Measurements from ENCODE around the gene CNTNAP5.

The CNTNAP5 gene

DNA sequence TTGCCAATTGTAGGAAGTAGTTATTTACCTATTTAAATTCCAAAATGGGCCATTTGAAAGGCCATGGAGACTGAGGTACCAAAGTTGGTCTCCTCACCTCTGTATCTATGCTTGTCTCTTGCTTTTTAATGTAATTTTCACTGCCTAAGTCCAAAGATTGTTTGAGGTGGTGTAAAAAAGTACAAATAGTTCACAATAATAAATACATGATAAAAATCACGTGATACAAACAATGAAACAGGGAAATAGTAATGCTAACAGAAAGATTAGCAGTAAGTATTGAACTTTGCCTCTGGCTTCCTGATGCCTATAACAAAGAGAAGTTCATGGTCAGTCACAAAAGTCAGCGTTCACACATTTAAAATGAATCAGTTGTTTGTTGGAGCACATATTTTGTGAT lies 67.6 kb downstream of the CNTNAP5 start:
- H3K27me3 ChIP-seq (replicated peaks; ENCODE audit: control insufficient read depth, insufficient read depth, low read length, poor library complexity, severe bottlenecking), result no peaks in the 10 kb centered on the region
- no peak overlapping the region for H3K4me3 ChIP-seq (ENCODE audit: insufficient read depth, low read depth, low read length, poor library complexity, severe bottlenecking)
- H3K27ac ChIP-seq (ENCODE audit: insufficient read depth, low read length, poor library complexity, severe bottlenecking), result no peak overlapping the region
- no peaks in the 10 kb centered on the region for H3K4me1 ChIP-seq (ENCODE audit: control insufficient read depth, insufficient read depth, low read length, poor library complexity, severe bottlenecking)
- no peaks in the 10 kb centered on the region for H3K9me3 ChIP-seq (ENCODE audit: control insufficient read depth, low read length)
- no peak for DNase-seq
- no peaks in the 10 kb centered on the region for H3K36me3 ChIP-seq (ENCODE audit: control insufficient read depth, insufficient read depth, low read length)

DNA sequence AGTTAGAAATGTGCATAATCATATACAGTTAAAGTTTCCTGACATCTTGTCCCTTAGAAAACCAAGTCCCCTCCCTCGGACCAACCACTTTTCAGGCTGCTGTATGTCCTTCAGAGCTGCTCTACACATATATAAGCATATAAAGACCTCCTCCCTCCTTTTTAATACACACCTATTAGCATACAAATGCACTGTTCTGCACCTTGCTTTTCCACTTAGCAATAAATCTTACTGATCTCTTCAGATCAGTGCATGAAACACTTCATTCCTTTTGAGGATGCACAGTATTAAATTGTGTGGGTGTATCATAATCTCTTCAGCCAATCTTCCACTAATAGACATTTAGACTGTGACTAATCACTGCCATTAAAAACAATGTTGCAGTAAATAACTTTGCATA lies 79.8 kb downstream of the CNTNAP5 start:
- Histone ChIP-seq H3K4me3 (ENCODE audit: insufficient read depth, low read depth, low read length, poor library complexity, severe bottlenecking) (no peak overlapping the region), H3K4me1 (ENCODE audit: control insufficient read depth, insufficient read depth, low read length, poor library complexity, severe bottlenecking) (no peaks in the 10 kb centered on the region), H3K9me3 (ENCODE audit: control insufficient read depth, low read length) (no peaks in the 10 kb centered on the region), H3K36me3 (ENCODE audit: control insufficient read depth, insufficient read depth, low read length) (no peaks in the 10 kb centered on the region), H3K27ac (ENCODE audit: insufficient read depth, low read length, poor library complexity, severe bottlenecking) (no peak overlapping the region), H3K27me3 (replicated peaks; ENCODE audit: control insufficient read depth, insufficient read depth, low read length, poor library complexity, severe bottlenecking) (no peaks in the 10 kb centered on the region)
- no peak for DNase-seq

DNA sequence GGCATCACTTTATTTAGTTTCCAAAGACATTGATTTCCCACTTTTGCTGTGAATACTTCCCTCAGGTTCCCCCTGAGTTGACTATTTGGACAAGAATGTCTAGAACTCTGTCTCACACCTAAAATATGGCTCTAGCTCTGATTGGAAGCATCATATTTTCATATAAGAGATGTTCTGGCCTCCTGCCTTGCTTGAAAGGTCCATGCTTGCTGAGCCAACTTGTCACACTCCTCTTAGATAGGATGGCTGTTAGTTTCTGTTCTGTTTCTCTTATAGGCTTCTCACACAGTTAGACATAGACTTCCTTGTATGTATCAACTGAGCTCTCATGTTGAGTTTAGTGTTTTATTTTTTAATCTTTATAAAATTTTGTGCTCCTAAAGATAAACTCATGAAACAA lies 87.1 kb downstream of the CNTNAP5 start:
- no peaks in the 10 kb centered on the region for H3K27me3 ChIP-seq (replicated peaks; ENCODE audit: control insufficient read depth, insufficient read depth, low read length, poor library complexity, severe bottlenecking)
- H3K36me3 ChIP-seq (ENCODE audit: control insufficient read depth, insufficient read depth, low read length), result no peaks in the 10 kb centered on the region
- no peak overlapping the region for H3K27ac ChIP-seq (ENCODE audit: insufficient read depth, low read length, poor library complexity, severe bottlenecking)
- no peak overlapping the region for H3K4me3 ChIP-seq (ENCODE audit: insufficient read depth, low read depth, low read length, poor library complexity, severe bottlenecking)
- no peaks in the 10 kb centered on the region for H3K9me3 ChIP-seq (ENCODE audit: control insufficient read depth, low read length)
- no peak for DNase-seq
- H3K4me1 ChIP-seq (ENCODE audit: control insufficient read depth, insufficient read depth, low read length, poor library complexity, severe bottlenecking), result no peaks in the 10 kb centered on the region

DNA sequence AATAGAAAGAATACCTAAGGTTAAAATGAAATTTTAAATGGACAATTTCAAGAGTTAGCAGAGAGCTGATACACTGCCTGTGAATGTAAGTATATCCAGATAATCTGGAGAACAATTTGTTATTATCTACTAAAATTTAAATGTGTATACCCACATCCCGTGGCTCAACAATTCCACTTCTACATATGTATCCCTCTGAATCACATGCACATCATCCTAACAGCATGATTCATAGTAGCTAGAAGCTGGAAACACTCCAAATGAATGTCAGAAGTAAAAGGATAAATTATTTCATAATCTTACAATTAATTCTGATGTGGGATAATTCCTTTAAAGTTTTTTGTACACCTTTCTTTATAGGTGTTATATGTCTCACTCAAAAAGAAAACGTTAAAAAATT lies 87.9 kb downstream of the CNTNAP5 start:
- Histone ChIP-seq H3K36me3 (ENCODE audit: control insufficient read depth, insufficient read depth, low read length) (no peaks in the 10 kb centered on the region), H3K9me3 (ENCODE audit: control insufficient read depth, low read length) (no peaks in the 10 kb centered on the region), H3K4me1 (ENCODE audit: control insufficient read depth, insufficient read depth, low read length, poor library complexity, severe bottlenecking) (no peaks in the 10 kb centered on the region), H3K27ac (ENCODE audit: insufficient read depth, low read length, poor library complexity, severe bottlenecking) (no peak overlapping the region), H3K27me3 (replicated peaks; ENCODE audit: control insufficient read depth, insufficient read depth, low read length, poor library complexity, severe bottlenecking) (no peaks in the 10 kb centered on the region), H3K4me3 (ENCODE audit: insufficient read depth, low read depth, low read length, poor library complexity, severe bottlenecking) (no peak overlapping the region)
- no peak for DNase-seq

DNA sequence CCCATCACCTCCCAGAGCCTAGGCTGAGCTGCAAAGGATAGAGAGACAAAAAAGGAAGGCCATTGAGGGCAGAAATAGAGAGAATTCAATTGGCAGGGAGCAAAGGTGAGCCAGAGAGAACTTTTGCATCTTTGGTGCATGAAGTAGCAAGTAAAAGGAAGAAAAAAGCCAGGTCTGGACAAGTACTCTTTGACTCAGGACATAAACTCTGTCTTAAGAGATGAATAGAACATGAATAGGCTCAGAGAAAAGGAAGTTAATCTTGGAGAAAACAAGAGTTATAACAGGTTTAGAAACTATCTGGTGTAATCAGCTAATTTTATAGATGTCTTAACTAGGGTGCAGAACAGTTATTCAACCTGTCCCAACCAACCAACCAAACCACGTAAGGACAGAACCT lies 95.2 kb downstream of the CNTNAP5 start:
- Histone ChIP-seq H3K27ac (ENCODE audit: insufficient read depth, low read length, poor library complexity, severe bottlenecking) (no peak overlapping the region), H3K36me3 (ENCODE audit: control insufficient read depth, insufficient read depth, low read length) (no peaks in the 10 kb centered on the region), H3K9me3 (ENCODE audit: control insufficient read depth, low read length) (no peaks in the 10 kb centered on the region), H3K4me3 (ENCODE audit: insufficient read depth, low read depth, low read length, poor library complexity, severe bottlenecking) (no peak overlapping the region), H3K4me1 (ENCODE audit: control insufficient read depth, insufficient read depth, low read length, poor library complexity, severe bottlenecking) (no peaks in the 10 kb centered on the region), H3K27me3 (replicated peaks; ENCODE audit: control insufficient read depth, insufficient read depth, low read length, poor library complexity, severe bottlenecking) (no peaks in the 10 kb centered on the region)
- DNase-seq, result no peak

DNA sequence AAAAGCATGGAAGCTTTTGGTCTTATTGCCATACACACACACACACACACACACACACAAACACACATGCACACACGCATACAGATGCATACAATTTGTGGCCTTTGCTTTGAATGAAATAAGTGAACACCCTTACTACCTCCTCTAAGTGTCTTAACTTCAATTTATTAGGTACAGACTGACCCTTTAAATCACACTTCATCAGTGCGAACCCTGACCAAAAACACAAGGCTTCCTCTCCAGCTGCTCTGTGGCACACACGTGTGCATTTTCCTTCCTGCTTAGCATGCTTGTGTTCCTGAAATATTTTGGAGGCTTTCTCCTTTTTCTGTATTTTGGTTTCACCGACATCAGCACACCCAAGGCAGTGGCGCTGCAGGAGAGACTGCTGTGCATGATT lies 96.0 kb downstream of the CNTNAP5 start:
- Histone ChIP-seq H3K27ac (ENCODE audit: insufficient read depth, low read length, poor library complexity, severe bottlenecking) (no peak overlapping the region), H3K4me3 (ENCODE audit: insufficient read depth, low read depth, low read length, poor library complexity, severe bottlenecking) (no peak overlapping the region), H3K4me1 (ENCODE audit: control insufficient read depth, insufficient read depth, low read length, poor library complexity, severe bottlenecking) (no peaks in the 10 kb centered on the region)

DNA sequence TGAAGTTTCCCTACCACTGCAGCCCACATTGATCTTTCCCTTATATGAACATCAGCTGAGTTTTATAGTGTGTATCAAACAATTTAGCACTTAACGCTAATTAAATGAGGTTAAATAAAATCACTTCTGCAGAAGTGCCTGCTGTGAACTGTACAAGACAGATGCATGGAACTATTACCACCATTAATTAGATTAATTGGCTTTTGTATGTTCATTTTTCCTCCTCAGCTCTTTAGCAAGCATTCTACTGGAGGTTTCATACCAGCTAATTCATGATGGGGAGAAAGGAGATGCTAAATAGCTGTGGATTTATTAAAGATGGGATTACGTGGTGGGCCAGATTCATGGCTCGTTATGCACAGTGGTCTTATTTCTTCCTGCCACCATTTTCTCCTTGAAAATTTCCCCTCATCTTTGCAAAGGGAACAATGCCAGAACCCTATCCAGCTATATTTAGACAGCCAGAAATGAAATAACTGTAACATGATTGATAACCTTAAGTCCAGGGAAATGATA lies 96.7 kb downstream of the CNTNAP5 start:
- H3K27ac ChIP-seq (ENCODE audit: insufficient read depth, low read length, poor library complexity, severe bottlenecking), result no peak overlapping the region
- no peaks in the 10 kb centered on the region for H3K36me3 ChIP-seq (ENCODE audit: control insufficient read depth, insufficient read depth, low read length)
- H3K4me1 ChIP-seq (ENCODE audit: control insufficient read depth, insufficient read depth, low read length, poor library complexity, severe bottlenecking), result no peaks in the 10 kb centered on the region
- H3K27me3 ChIP-seq (replicated peaks; ENCODE audit: control insufficient read depth, insufficient read depth, low read length, poor library complexity, severe bottlenecking), result no peaks in the 10 kb centered on the region
- no peak for DNase-seq
- no peak overlapping the region for H3K4me3 ChIP-seq (ENCODE audit: insufficient read depth, low read depth, low read length, poor library complexity, severe bottlenecking)
- no peaks in the 10 kb centered on the region for H3K9me3 ChIP-seq (ENCODE audit: control insufficient read depth, low read length)

More for the DNA sequence above, 96.0 kb downstream of the CNTNAP5 start:
- Histone ChIP-seq H3K9me3 (ENCODE audit: control insufficient read depth, low read length) (no peaks in the 10 kb centered on the region), H3K36me3 (ENCODE audit: control insufficient read depth, insufficient read depth, low read length) (no peaks in the 10 kb centered on the region), H3K27me3 (replicated peaks; ENCODE audit: control insufficient read depth, insufficient read depth, low read length, poor library complexity, severe bottlenecking) (no peaks in the 10 kb centered on the region)
- no peak for DNase-seq

DNA sequence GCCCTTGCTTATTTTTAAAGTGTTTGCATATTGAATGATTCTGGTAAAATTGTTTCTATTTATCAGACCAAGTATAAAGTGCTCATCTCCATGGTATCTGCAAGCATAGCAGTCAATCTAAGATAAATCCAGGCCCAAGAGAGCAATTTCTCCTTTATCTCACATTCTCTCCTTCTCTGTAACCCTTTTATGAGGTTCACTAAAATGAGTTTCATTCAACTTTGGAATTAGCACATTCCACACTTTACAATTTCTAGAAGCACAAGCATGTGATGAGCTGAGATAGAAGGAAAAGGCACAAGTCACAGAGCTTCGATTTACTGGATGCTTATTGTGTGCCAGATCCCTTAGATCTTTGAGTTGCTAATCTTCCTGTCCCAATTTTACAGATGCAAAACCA lies 97.3 kb downstream of the CNTNAP5 start:
- DNase-seq, result no peak
- H3K27me3 ChIP-seq (replicated peaks; ENCODE audit: control insufficient read depth, insufficient read depth, low read length, poor library complexity, severe bottlenecking), result no peaks in the 10 kb centered on the region
- no peak overlapping the region for H3K27ac ChIP-seq (ENCODE audit: insufficient read depth, low read length, poor library complexity, severe bottlenecking)
- no peak overlapping the region for H3K4me3 ChIP-seq (ENCODE audit: insufficient read depth, low read depth, low read length, poor library complexity, severe bottlenecking)
- H3K9me3 ChIP-seq (ENCODE audit: control insufficient read depth, low read length), result no peaks in the 10 kb centered on the region
- H3K4me1 ChIP-seq (ENCODE audit: control insufficient read depth, insufficient read depth, low read length, poor library complexity, severe bottlenecking), result no peaks in the 10 kb centered on the region
- no peaks in the 10 kb centered on the region for H3K36me3 ChIP-seq (ENCODE audit: control insufficient read depth, insufficient read depth, low read length)

DNA sequence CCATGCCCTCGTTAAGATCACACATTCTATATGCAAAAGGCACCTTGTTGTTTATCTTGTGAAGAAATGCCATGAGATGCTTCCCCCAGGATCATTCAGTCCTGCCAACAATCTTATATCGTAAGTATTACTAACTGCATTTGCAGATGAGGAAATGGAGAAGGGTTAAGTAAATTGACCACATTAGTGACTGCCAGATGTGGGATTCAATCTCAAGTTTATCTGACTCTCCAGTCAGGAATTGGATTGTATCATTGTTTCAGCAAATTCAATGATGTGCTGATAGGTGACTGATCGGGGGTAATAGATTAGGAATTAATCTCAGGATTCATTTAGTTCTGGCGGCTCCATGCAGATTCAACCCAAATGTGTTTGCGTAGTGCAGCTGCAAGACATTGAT lies 106.2 kb downstream of the CNTNAP5 start:
- no peaks in the 10 kb centered on the region for H3K36me3 ChIP-seq (ENCODE audit: control insufficient read depth, insufficient read depth, low read length)
- H3K27me3 ChIP-seq (replicated peaks; ENCODE audit: control insufficient read depth, insufficient read depth, low read length, poor library complexity, severe bottlenecking), result no peaks in the 10 kb centered on the region
- H3K27ac ChIP-seq (ENCODE audit: insufficient read depth, low read length, poor library complexity, severe bottlenecking), result no peak overlapping the region
- no peaks in the 10 kb centered on the region for H3K4me1 ChIP-seq (ENCODE audit: control insufficient read depth, insufficient read depth, low read length, poor library complexity, severe bottlenecking)
- H3K4me3 ChIP-seq (ENCODE audit: insufficient read depth, low read depth, low read length, poor library complexity, severe bottlenecking), result no peak overlapping the region
- DNase-seq, result no peak
- H3K9me3 ChIP-seq (ENCODE audit: control insufficient read depth, low read length), result no peaks in the 10 kb centered on the region

DNA sequence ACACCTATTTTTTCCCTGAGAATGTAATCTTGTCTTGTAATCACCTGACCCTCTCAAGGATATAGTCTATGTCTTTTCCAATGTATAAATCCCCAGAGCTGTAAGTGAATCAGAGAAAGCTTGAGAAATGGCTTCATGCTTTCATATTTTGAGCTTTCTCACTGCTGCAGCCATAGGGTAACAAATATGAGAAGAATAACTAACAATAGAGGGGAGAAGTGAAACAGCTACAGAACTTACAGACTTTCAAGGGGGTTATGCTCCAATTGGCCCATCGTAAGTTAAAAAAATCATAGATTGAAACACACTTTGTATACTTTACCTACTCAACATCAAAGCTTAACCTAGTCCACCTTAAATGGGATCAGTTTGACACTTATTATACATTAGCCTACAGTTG lies 111.0 kb downstream of the CNTNAP5 start:
- H3K4me1 ChIP-seq (ENCODE audit: control insufficient read depth, insufficient read depth, low read length, poor library complexity, severe bottlenecking), result no peaks in the 10 kb centered on the region
- H3K36me3 ChIP-seq (ENCODE audit: control insufficient read depth, insufficient read depth, low read length), result no peaks in the 10 kb centered on the region
- H3K9me3 ChIP-seq (ENCODE audit: control insufficient read depth, low read length), result no peaks in the 10 kb centered on the region
- no peak overlapping the region for H3K4me3 ChIP-seq (ENCODE audit: insufficient read depth, low read depth, low read length, poor library complexity, severe bottlenecking)
- no peak overlapping the region for H3K27ac ChIP-seq (ENCODE audit: insufficient read depth, low read length, poor library complexity, severe bottlenecking)
- no peak for DNase-seq
- no peaks in the 10 kb centered on the region for H3K27me3 ChIP-seq (replicated peaks; ENCODE audit: control insufficient read depth, insufficient read depth, low read length, poor library complexity, severe bottlenecking)

DNA sequence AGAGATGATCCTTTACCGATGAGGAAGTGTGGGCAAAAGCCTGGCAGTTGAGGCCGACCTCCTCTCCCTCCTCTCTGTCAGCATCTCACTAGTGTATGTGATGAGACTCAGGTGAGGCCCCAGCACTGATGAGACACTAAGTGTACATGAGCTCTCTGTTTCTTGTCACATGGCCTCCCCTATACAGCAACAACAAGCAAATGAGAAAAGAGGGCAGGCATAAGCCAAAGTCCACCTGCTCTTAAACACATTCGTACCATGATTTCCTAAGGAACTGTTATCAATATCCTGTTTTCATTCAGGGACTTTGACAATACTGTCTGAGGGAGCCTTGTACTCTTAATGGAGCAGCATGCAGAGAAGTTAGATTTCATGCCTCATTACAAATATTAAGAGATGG lies 113.0 kb downstream of the CNTNAP5 start:
- Histone ChIP-seq H3K9me3 (ENCODE audit: control insufficient read depth, low read length) (no peaks in the 10 kb centered on the region), H3K27me3 (replicated peaks; ENCODE audit: control insufficient read depth, insufficient read depth, low read length, poor library complexity, severe bottlenecking) (no peaks in the 10 kb centered on the region), H3K36me3 (ENCODE audit: control insufficient read depth, insufficient read depth, low read length) (no peaks in the 10 kb centered on the region), H3K4me1 (ENCODE audit: control insufficient read depth, insufficient read depth, low read length, poor library complexity, severe bottlenecking) (no peaks in the 10 kb centered on the region), H3K27ac (ENCODE audit: insufficient read depth, low read length, poor library complexity, severe bottlenecking) (no peak overlapping the region), H3K4me3 (ENCODE audit: insufficient read depth, low read depth, low read length, poor library complexity, severe bottlenecking) (no peak overlapping the region)
- no peak for DNase-seq
